ENCODE data around the gene WDR7. TPM values are rescaled to one million over a fixed set of nuclear protein-coding genes. Genes with fewer than 3 reads are reported as not detected.

Gene WDR7
- total RNA-seq, 4 donors from 2014 or later, result 19.3 to 51.4 (median 28.8) TPM

- TF ChIP-seq CTCF (IDR thresholded peaks at IDR 0.05) (no peak), POLR2A (IDR thresholded peaks at IDR 0.05) (no peak), EP300 (IDR thresholded peaks at IDR 0.05) (no peak), POLR2AphosphoS5 (IDR thresholded peaks at IDR 0.05) (no peak)
- no peak for ATAC-seq
- H3K9me3 ChIP-seq, result no peaks in the 10 kb centered on the region
- 100% methylated on average over 1 to 2 of the region's 2 CpGs for WGBS, 2 donors (ENCODE audit: low coverage in 1 of 2)
- H3K4me1 ChIP-seq, result peaks cover 0 to 8% (median 0%) of the 10 kb centered on the region in 3 donors
- no peak overlapping the region for H3K4me3 ChIP-seq
- no peaks in the 10 kb centered on the region for H3K36me3 ChIP-seq
- H3K27ac ChIP-seq, result no peak overlapping the region
- H3K27me3 ChIP-seq, result no peaks in the 10 kb centered on the region
These were observed 335.7 kb downstream of the WDR7 start for GRCh38 chr18:56986829-56987228.

- no peak for ATAC-seq
- no peak overlapping the region for H3K27ac ChIP-seq
- no peaks in the 10 kb centered on the region for H3K36me3 ChIP-seq
- no peak overlapping the region for H3K4me3 ChIP-seq
- WGBS, 2 donors (ENCODE audit: low coverage in 1 of 2), result 91 to 93% methylated on average over 1 to 5 of the region's 5 CpGs
- H3K4me1 ChIP-seq, result peaks cover 0 to 8% (median 0%) of the 10 kb centered on the region in 3 donors
- no peaks in the 10 kb centered on the region for H3K27me3 ChIP-seq
- no peak for TF ChIP-seq POLR2AphosphoS5 (IDR thresholded peaks at IDR 0.05)
- TF ChIP-seq POLR2A (IDR thresholded peaks at IDR 0.05), result no peak
- TF ChIP-seq CTCF (IDR thresholded peaks at IDR 0.05), result no peak
- TF ChIP-seq EP300 (IDR thresholded peaks at IDR 0.05), result no peak
- H3K9me3 ChIP-seq, result no peaks in the 10 kb centered on the region
These were observed 336.1 kb downstream of the WDR7 start for GRCh38 chr18:56987236-56987635.

- ATAC-seq, result no peak
- Histone ChIP-seq H3K27ac (no peak overlapping the region), H3K27me3 (no peaks in the 10 kb centered on the region), H3K36me3 (no peaks in the 10 kb centered on the region), H3K4me1 (peaks cover 0 to 1% (median 0%) of the 10 kb centered on the region in 3 donors), H3K9me3 (no peaks in the 10 kb centered on the region), H3K4me3 (no peak overlapping the region)
- TF ChIP-seq POLR2AphosphoS5 (IDR thresholded peaks at IDR 0.05) (no peak), EP300 (IDR thresholded peaks at IDR 0.05) (no peak), CTCF (IDR thresholded peaks at IDR 0.05) (no peak), POLR2A (IDR thresholded peaks at IDR 0.05) (no peak)
- WGBS, 2 donors (ENCODE audit: low coverage in 1 of 2), result 91 to 94% methylated on average over 3 of the region's 3 CpGs
These were observed 336.9 kb downstream of the WDR7 start for GRCh38 chr18:56988022-56988421.

- Histone ChIP-seq H3K27me3 (no peaks in the 10 kb centered on the region), H3K4me1 (no peaks in the 10 kb centered on the region), H3K9me3 (no peaks in the 10 kb centered on the region), H3K36me3 (no peaks in the 10 kb centered on the region), H3K27ac (no peak overlapping the region), H3K4me3 (no peak overlapping the region)
- TF ChIP-seq POLR2A (IDR thresholded peaks at IDR 0.05), result no peak
- WGBS, 2 donors (ENCODE audit: low coverage in 1 of 2), result 100% methylated on average over 1 of the region's 1 CpG
- ATAC-seq, result no peak
These were observed 339.5 kb downstream of the WDR7 start for GRCh38 chr18:56990678-56991077.

DNA sequence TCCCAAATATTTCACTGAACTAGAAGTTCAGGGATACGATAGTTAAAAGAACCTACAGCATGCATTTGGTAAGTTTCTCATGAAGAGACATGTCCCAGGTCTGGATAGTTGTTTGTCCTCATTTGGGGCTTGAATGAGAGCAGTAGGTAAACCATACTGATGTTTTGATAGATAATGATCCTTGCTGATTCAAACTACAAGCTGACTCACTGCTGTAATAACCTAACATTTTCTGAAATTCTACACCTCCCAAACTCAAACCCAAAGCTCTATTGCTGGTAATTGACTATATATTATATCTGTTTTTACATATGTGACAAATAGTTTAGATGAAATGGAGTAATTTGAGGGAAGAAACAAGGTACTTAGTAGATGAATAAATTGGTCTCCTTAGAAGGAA lies 341.6 kb downstream of the WDR7 start:
- H3K36me3 ChIP-seq, result no peaks in the 10 kb centered on the region

More for the DNA sequence above, 341.6 kb downstream of the WDR7 start:
- H3K4me3 ChIP-seq, result no peak overlapping the region
- no peak for TF ChIP-seq EP300 (IDR thresholded peaks at IDR 0.05)
- no peak for TF ChIP-seq POLR2A (IDR thresholded peaks at IDR 0.05)
- no peak for TF ChIP-seq CTCF (IDR thresholded peaks at IDR 0.05)
- no peak for TF ChIP-seq POLR2AphosphoS5 (IDR thresholded peaks at IDR 0.05)
- H3K9me3 ChIP-seq, result no peaks in the 10 kb centered on the region
- H3K4me1 ChIP-seq, result no peaks in the 10 kb centered on the region
- no peaks in the 10 kb centered on the region for H3K27me3 ChIP-seq
- no peak overlapping the region for H3K27ac ChIP-seq
- ATAC-seq, result no peak
- WGBS, 2 donors (ENCODE audit: low coverage in 1 of 2), result 100% methylated on average over 1 of the region's 1 CpG

Data from gastroesophageal sphincter (tissue), 4 donors.